Esophagus muscularis mucosa (tissue), 3 donors: ENCODE measurements around the gene NUP133.

Experiments
- CTCF ChIP-seq, 3 experiments: fragments of 200-600 bp in 2 of 3; fragments of 450-650 bp in 1 of 3; sonication (generic) in 2 of 3; IDR thresholded peaks; one replicate each; pipeline ENCODE4 v1.5.1; 2017 to 2019; ENCODE audit warnings: antibody characterized with exemption in 3 of 3, mild to moderate bottlenecking in 2 of 3, moderate library complexity in 1 of 3
- POLR2A ChIP-seq: fragments of 450-650 bp; IDR thresholded peaks from one replicate; pipeline ENCODE4 v1.6.1; 2017; ENCODE audit warnings: antibody characterized with exemption, moderate library complexity, mild to moderate bottlenecking, low read depth
- POLR2AphosphoS5 ChIP-seq, 2 donors: sonication (generic); formaldehyde crosslinking; IDR thresholded peaks; one replicate each; pipeline ENCODE4 v1.6.1; 2017; ENCODE audit warnings: antibody characterized with exemption in 2 of 2

GRCh38 chr1:229430761-229431283 lies 77.3 kb downstream of the NUP133 start:
- no peak for TF ChIP-seq POLR2A
- no peak for TF ChIP-seq CTCF (IDR thresholded peaks at IDR 0.05)
- no peak for TF ChIP-seq POLR2AphosphoS5 (IDR thresholded peaks at IDR 0.05)
